ENCODE data around the gene CLEC16A. TPM values are rescaled to one million over a fixed set of nuclear protein-coding genes. Genes with fewer than 3 reads are reported as not detected.
A peak's percentile ranks its signal among the peaks of the same experiment; 100 is the strongest.

Gene CLEC16A
- total and polyA plus RNA-seq, 9 of the 15 experiments (the other 6 are each of a cell fraction or from before 2014, with no cell fraction given) = 1.00 to 22.3 (median 10.0) TPM

DNA sequence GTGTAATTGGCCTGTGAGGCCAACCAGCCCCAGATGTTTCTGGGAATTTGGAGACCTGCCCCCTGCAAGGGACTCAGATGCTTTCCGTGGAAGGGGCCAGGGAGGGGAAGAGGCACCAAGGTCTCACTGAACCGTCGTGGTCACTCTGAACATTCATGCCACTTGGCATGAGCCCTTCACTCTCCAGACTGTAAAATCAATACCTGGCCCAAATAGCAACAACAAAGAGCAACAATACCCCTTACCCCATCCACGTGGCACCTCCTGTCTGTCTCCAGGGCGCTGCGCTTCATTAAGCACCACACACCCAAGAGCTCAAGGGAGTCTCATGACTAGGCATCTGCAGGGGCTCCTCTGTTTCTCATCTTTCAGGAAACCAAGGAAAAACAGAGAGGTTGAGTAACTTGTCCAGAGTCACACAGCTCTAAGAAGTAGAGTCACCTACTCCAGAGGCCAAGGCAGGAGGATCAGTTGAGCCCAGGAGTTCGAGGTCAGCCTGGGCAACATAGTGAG, 258.8 kb downstream of the CLEC16A start (continued):
- TF ChIP-seq RNF219 (CRISPR knock-in tag; IDR thresholded peaks at IDR 0.05) = no peak
- no peak for TF ChIP-seq RNF2 (IDR thresholded peaks at IDR 0.05)
- TF ChIP-seq, protein P1, sequence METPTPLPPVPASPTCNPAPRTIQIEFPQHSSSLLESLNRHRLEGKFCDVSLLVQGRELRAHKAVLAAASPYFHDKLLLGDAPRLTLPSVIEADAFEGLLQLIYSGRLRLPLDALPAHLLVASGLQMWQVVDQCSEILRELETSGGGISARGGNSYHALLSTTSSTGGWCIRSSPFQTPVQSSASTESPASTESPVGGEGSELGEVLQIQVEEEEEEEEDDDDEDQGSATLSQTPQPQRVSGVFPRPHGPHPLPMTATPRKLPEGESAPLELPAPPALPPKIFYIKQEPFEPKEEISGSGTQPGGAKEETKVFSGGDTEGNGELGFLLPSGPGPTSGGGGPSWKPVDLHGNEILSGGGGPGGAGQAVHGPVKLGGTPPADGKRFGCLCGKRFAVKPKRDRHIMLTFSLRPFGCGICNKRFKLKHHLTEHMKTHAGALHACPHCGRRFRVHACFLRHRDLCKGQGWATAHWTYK (CRISPR knock-in tag; IDR thresholded peaks at IDR 0.05) = no peak
- no peak for TF ChIP-seq DIDO1 (tag; IDR thresholded peaks at IDR 0.05; ENCODE audit: low read depth)
- no peak for TF ChIP-seq CC2D1A (IDR thresholded peaks at IDR 0.05)
- no peak for TF ChIP-seq RBBP5 (IDR thresholded peaks at IDR 0.05; ENCODE audit: borderline replicate concordance, insufficient read depth, low read length, poor library complexity, severe bottlenecking)
- TF ChIP-seq ZFP36 (IDR thresholded peaks at IDR 0.05; ENCODE audit: low read depth, low read length, partially characterized antibody) = peak; percentile 87
- peak; percentile 91 for TF ChIP-seq SMARCA5 (IDR thresholded peaks at IDR 0.05)
- TF ChIP-seq PRDM10 (IDR thresholded peaks at IDR 0.05; ENCODE audit: partially characterized antibody) = no peak
- no peak for TF ChIP-seq RERE (CRISPR knock-in tag; IDR thresholded peaks at IDR 0.05; ENCODE audit: borderline replicate concordance)
- no peak for TF ChIP-seq KLF1 (tag; IDR thresholded peaks at IDR 0.05)

Measured in K562 (cell line).